Testis (tissue), 2 donors: ENCODE measurements around the gene CACNB2.

Experiments
- CTCF ChIP-seq, 3 experiments: fragments of 450-650 bp in 2 of 3; fragments of 200-600 bp in 1 of 3; sonication (generic) in 1 of 3; IDR thresholded peaks; one replicate each; pipeline ENCODE4 v1.5.1; 2016 to 2019; ENCODE audit warnings: antibody characterized with exemption in 3 of 3, mild to moderate bottlenecking in 2 of 3, moderate library complexity in 1 of 3
- POLR2A ChIP-seq: fragments of 450-650 bp; IDR thresholded peaks from one replicate; pipeline ENCODE4 v1.6.1; 2017; ENCODE audit warnings: antibody characterized with exemption, mild to moderate bottlenecking, moderate library complexity

GRCh38 chr10:18359812-18360211, 219.6 kb downstream of the CACNB2 start:
- TF ChIP-seq CTCF (IDR thresholded peaks at IDR 0.05) (no peak), POLR2A (no peak)
